K562 (cell line): Measurements from ENCODE around the gene FUT8. TPM values are rescaled to one million over a fixed set of nuclear protein-coding genes. Genes with fewer than 3 reads are reported as not detected.
A peak's percentile ranks its signal among the peaks of the same experiment; 100 is the strongest.

Experiments used
- ATAC-seq: fragments of 200-7000 bp; cut with Tn5 transposase; 3 replicates; pipeline ENCODE4 v1.9.1; 2020; ENCODE audit warnings: moderate library complexity
- BruUV-seq: library from RNA; stranded (reverse); fragments of 400-500 nt; replicated peaks from 2 replicates; lab custom pipeline; 2021; lab: Mats Ljungman, UMichigan
- CTCF ChIA-PET: fragments of 300-600 bp; formaldehyde crosslinking; extraction: SDS; loops from one replicate; lab custom pipeline; 2021; ENCODE audit warnings: low intra/inter-chr PET ratio; lab: Yijun Ruan, JAX
- POLR2A ChIA-PET: fragments of 300-600, 350-650 bp; sonication (Branson Sonifier 250); formaldehyde crosslinking; extraction: SDS; loops from one replicate; lab custom pipeline; 2021; ENCODE audit warnings: antibody characterized with exemption, inconsistent platforms; lab: Yijun Ruan, JAX
- DNase-seq, 4 experiments: peaks; one replicate each; pipeline versions ENCODE4 v3.0.0 to v3.0.0-alpha.2; 2011 to 2018; ENCODE audit warnings: low spot score in 3 of 4, mixed read lengths in 3 of 4; ENCODE audit errors: extremely low read depth in 1 of 4
- FAIRE-seq: peaks from 2 replicates; lab custom pipeline; 2011; peaks lifted over from hg19 to GRCh38; lab: Jason Lieb, UNC
- H2AFZ ChIP-seq: 2 replicates; pipeline ENCODE4 v1.6.0; 2011; ENCODE audit warnings: low read depth, low read length, control low read depth, inconsistent platforms
- H3K27ac ChIP-seq: fragments of 200-600 bp; 3 replicates; pipeline ENCODE4 v1.8.0; 2011; ENCODE audit warnings: low read depth, mild to moderate bottlenecking, control low read depth, inconsistent platforms, low read length, moderate library complexity, mixed read lengths; ENCODE audit errors: extremely low read depth
- H3K27me3 ChIP-seq, 2 experiments: fragments of 300-600 bp in 1 of 2; 2 replicates in 1 of 2; 3 replicates in 1 of 2; pipeline versions ENCODE4 v1.6.0 to v1.8.0; 2011; ENCODE audit warnings: inconsistent platforms in 2 of 2, low read length in 2 of 2, mild to moderate bottlenecking in 1 of 2, mixed read lengths in 1 of 2, moderate library complexity in 1 of 2; ENCODE audit not compliant: control insufficient read depth in 2 of 2, insufficient read depth in 2 of 2
- H3K36me3 ChIP-seq: fragments of 300-600 bp; 3 replicates; pipeline ENCODE4 v1.8.0; 2011; ENCODE audit warnings: mild to moderate bottlenecking, low read length, inconsistent platforms; ENCODE audit not compliant: control insufficient read depth, insufficient read depth
- H3K4me1 ChIP-seq, 2 experiments: fragments of 200-600 bp in 1 of 2; replicated peaks in 1 of 2; 2 replicates in 1 of 2; 3 replicates in 1 of 2; pipeline versions ENCODE4 v1.5.1 to v1.8.0; 2011; ENCODE audit warnings: inconsistent platforms in 2 of 2, low read length in 2 of 2, mild to moderate bottlenecking in 1 of 2, mixed read lengths in 1 of 2, moderate library complexity in 1 of 2; ENCODE audit not compliant: control insufficient read depth in 2 of 2, insufficient read depth in 2 of 2
- H3K4me2 ChIP-seq: 2 replicates; pipeline ENCODE4 v1.6.1; 2011; ENCODE audit warnings: low read length, control low read depth, inconsistent platforms, mixed read lengths; ENCODE audit not compliant: insufficient read depth
- H3K4me3 ChIP-seq: fragments of 200-600 bp; sonication (generic), shearing (Covaris generic); 2 replicates; pipeline ENCODE4 v1.5.1; 2016; ENCODE audit warnings: control low read depth, inconsistent platforms
- H3K79me2 ChIP-seq: fragments of 200-600 bp; 3 replicates; pipeline ENCODE4 v1.8.0; 2011; ENCODE audit warnings: low read length, inconsistent platforms; ENCODE audit not compliant: control insufficient read depth, insufficient read depth
- H3K9ac ChIP-seq, 2 experiments: 2 replicates each; pipeline versions ENCODE4 v1.6.0 to v1.6.1; 2011; ENCODE audit warnings: low read depth in 2 of 2, low read length in 2 of 2, control low read depth in 1 of 2, inconsistent platforms in 1 of 2, mild to moderate bottlenecking in 1 of 2, mixed read lengths in 1 of 2; ENCODE audit not compliant: insufficient read depth in 1 of 2
- H3K9me1 ChIP-seq: one replicate; pipeline ENCODE4 v1.6.0; 2011; ENCODE audit warnings: inconsistent platforms, mild to moderate bottlenecking, low read length, moderate library complexity; ENCODE audit not compliant: control insufficient read depth, insufficient read depth
- H3K9me3 ChIP-seq: replicated peaks from 2 replicates; pipeline ENCODE4 v1.5.1; 2011; ENCODE audit warnings: low read depth, low read length, inconsistent platforms; ENCODE audit not compliant: control insufficient read depth, insufficient read depth
- H4K20me1 ChIP-seq: replicated peaks from 2 replicates; pipeline ENCODE4 v1.6.1; 2011; ENCODE audit warnings: low read length, inconsistent platforms, mixed read lengths; ENCODE audit not compliant: control insufficient read depth, insufficient read depth
- FOXA3 ChIP-seq, 2 experiments: fragments of 450-650 bp in 1 of 2; sonication (generic) in 1 of 2; formaldehyde crosslinking; IDR thresholded peaks in 1 of 2; conservative IDR thresholded peaks in 1 of 2; 2 replicates each; pipeline versions ENCODE4 v1.4.0 to v1.8.0; 2020 to 2022; ENCODE audit warnings: mild to moderate bottlenecking in 2 of 2, missing genetic modification reagents in 1 of 2
- GABPB2 ChIP-seq: fragments of 250-450 bp; sonication (Bioruptor Pico); conservative IDR thresholded peaks from 2 replicates; pipeline ENCODE4 v1.5.1; 2021; ENCODE audit warnings: mild to moderate bottlenecking
- HNRNPH1 ChIP-seq: fragments of 200-400 bp; formaldehyde crosslinking; optimal IDR thresholded peaks from 2 replicates; pipeline ENCODE3; 2017; ENCODE audit warnings: low read depth, mild to moderate bottlenecking, low read length, moderate library complexity
- KDM1A ChIP-seq, 2 experiments: fragments of 450-650 bp; IDR thresholded peaks; 2 replicates each; pipeline ENCODE4 v1.6.1; 2016; ENCODE audit warnings: mild to moderate bottlenecking in 2 of 2
- MEF2D ChIP-seq: conservative IDR thresholded peaks from 2 replicates; pipeline ENCODE4 v1.6.1; 2016; ENCODE audit warnings: low read depth, missing genetic modification characterization, missing compliant biosample characterization
- NBN ChIP-seq: fragments of 450-650 bp; IDR thresholded peaks from 2 replicates; pipeline ENCODE4 v1.6.1; 2016; ENCODE audit warnings: low read depth, mild to moderate bottlenecking
- RBM17 ChIP-seq: fragments of 200-400 bp; formaldehyde crosslinking; IDR thresholded peaks from 2 replicates; pipeline ENCODE4 v1.6.1; 2017; ENCODE audit warnings: low read depth, mild to moderate bottlenecking, low read length, borderline replicate concordance
- RCOR1 ChIP-seq, 2 experiments: IDR thresholded peaks; 2 replicates each; pipeline ENCODE4 v1.6.1; 2012; ENCODE audit warnings: low read depth in 2 of 2, low read length in 2 of 2, borderline replicate concordance in 1 of 2, improper control_type of control experiment in 1 of 2
- SMARCE1 ChIP-seq: fragments of 450-650 bp; IDR thresholded peaks from 2 replicates; pipeline ENCODE4 v1.7.1; 2016; ENCODE audit warnings: mild to moderate bottlenecking
- TAF7 ChIP-seq: fragments of 450-650 bp; IDR thresholded peaks from 2 replicates; pipeline ENCODE4 v1.6.1; 2016; ENCODE audit warnings: missing genetic modification characterization, missing compliant biosample characterization
- TEAD4 ChIP-seq, 2 experiments: sonication (generic) in 1 of 2; formaldehyde crosslinking in 1 of 2; IDR thresholded peaks; 2 replicates each; pipeline versions ENCODE4 v1.6.1 to v1.8.0; 2012 to 2022; ENCODE audit warnings: borderline replicate concordance in 1 of 2, inconsistent platforms in 1 of 2, low read length in 1 of 2, mild to moderate bottlenecking in 1 of 2, missing genetic modification reagents in 1 of 2
- ZBTB17 ChIP-seq: fragments of 450-650 bp; formaldehyde crosslinking; IDR thresholded peaks from 2 replicates; pipeline ENCODE4 v1.4.0; 2020; ENCODE audit warnings: mild to moderate bottlenecking
- ZC3H4 ChIP-seq: sonication (generic); formaldehyde crosslinking; IDR thresholded peaks from 2 replicates; pipeline ENCODE4 v1.9.0; 2021; ENCODE audit warnings: missing genetic modification reagents, borderline replicate concordance
- ZNF79 ChIP-seq: fragments of 250-450 bp; sonication (Bioruptor Pico); IDR thresholded peaks from 2 replicates; pipeline ENCODE4 v1.4.0; 2020; ENCODE audit warnings: low read depth, mild to moderate bottlenecking, moderate library complexity
- WGBS: fragments of 100-300 bp; shearing (Covaris generic); methylation state at CpG from one replicate; pipeline ENCODE4 v1.1.6; 2016; ENCODE audit warnings: low coverage, mixed read lengths; ENCODE audit not compliant: insufficient coverage; ENCODE audit errors: missing lambda C conversion rate; 5-methylcytosine and 5-hydroxymethylcytosine counted together
- in situ Hi-C: fragments of 300-500 bp; cut with MboI; formaldehyde crosslinking; loops from 4 replicates; pipeline ENCODE4 v1.15.0; 2018; ENCODE audit warnings: inconsistent platforms, mixed read lengths
- intact Hi-C: fragments of 100-400 bp; cut with micrococcal nuclease; formaldehyde crosslinking; loops from 2 replicates; pipeline ENCODE4 v1.14.2; 2022
- polyA plus RNA-seq, 8 experiments: library from polyadenylated mRNA; depleted of rRNA in 4 of 8; stranded (reverse) in 5 of 8; unstranded in 3 of 8; fragments of >200 nt; fragmentation: Nextera tagmentation in 2 of 8; fragmentation: Illumina TruSeq in 1 of 8; extraction: Ambion mirVana in 2 of 8; extraction: Trizol in 1 of 8; gene quantifications; 2 replicates each; pipeline versions ENCODE4 v1.2.1 to v1.2.3, GENCODE V29; 2011 to 2014; ENCODE audit warnings: inconsistent platforms in 1 of 8, missing spikeins in 1 of 8
- total RNA-seq, 7 experiments: library from RNA; depleted of rRNA in 6 of 7; stranded (reverse); fragments of >200 nt in 6 of 7; fragmentation: Illumina TruSeq in 2 of 7; extraction: Trizol in 2 of 7; gene quantifications; 2 replicates each; pipeline versions ENCODE4 v1.2.1 to v1.2.3, GENCODE V29; 2011 to 2021; ENCODE audit warnings: low replicate concordance in 1 of 7
- TF ChIP-seq, protein P1 (sequence below): fragments of 450-650 bp; formaldehyde crosslinking; IDR thresholded peaks from 2 replicates; pipeline ENCODE4 v1.4.0; 2022; ENCODE audit warnings: missing genetic modification characterization
- TF ChIP-seq, protein P2 (sequence below): fragments of 450-650 bp; IDR thresholded peaks from 2 replicates; pipeline ENCODE4 v1.6.1; 2016; ENCODE audit warnings: low read depth, mild to moderate bottlenecking, moderate library complexity
- TF ChIP-seq, protein P3 (sequence below): sonication (generic); IDR thresholded peaks from 2 replicates; pipeline ENCODE4 v1.6.1; 2016

FUT8 gene
- total and polyA plus RNA-seq, 9 of the 15 experiments (the other 6 are each of a cell fraction or from before 2014, with no cell fraction given), result 4.1 to 15.2 (median 7.8) TPM

DNA sequence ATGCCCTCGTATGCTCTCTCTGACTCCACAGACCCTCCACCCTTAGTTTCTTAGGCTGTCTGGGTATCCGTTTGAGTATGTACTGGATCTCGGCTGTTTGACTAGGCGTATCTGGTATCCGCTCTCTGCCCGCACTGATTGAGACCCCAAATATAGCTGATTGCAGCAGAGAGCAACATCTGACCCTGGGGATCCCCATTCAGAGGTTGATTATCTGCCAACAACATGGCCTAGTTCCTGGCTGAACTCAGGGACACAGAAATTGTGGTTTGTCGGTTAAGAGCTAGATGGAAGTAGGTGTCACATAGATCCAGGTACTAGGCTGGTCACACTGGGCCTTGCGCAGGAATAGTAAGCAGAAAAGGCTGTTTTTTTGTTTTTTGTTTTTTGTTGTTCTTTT lies 359.9 kb downstream of the FUT8 start (continued):
- TF ChIP-seq, protein P1, sequence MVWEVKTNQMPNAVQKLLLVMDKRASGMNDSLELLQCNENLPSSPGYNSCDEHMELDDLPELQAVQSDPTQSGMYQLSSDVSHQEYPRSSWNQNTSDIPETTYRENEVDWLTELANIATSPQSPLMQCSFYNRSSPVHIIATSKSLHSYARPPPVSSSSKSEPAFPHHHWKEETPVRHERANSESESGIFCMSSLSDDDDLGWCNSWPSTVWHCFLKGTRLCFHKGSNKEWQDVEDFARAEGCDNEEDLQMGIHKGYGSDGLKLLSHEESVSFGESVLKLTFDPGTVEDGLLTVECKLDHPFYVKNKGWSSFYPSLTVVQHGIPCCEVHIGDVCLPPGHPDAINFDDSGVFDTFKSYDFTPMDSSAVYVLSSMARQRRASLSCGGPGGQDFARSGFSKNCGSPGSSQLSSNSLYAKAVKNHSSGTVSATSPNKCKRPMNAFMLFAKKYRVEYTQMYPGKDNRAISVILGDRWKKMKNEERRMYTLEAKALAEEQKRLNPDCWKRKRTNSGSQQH, result no peak
- TF ChIP-seq GABPB2 (CRISPR knock-in tag) (no peak), RBM17 (no peak), ZBTB17 (CRISPR knock-in tag) (no peak), ZC3H4 (CRISPR knock-in tag) (no peak), TAF7 (tag) (no peak), MEF2D (no peak)

DNA sequence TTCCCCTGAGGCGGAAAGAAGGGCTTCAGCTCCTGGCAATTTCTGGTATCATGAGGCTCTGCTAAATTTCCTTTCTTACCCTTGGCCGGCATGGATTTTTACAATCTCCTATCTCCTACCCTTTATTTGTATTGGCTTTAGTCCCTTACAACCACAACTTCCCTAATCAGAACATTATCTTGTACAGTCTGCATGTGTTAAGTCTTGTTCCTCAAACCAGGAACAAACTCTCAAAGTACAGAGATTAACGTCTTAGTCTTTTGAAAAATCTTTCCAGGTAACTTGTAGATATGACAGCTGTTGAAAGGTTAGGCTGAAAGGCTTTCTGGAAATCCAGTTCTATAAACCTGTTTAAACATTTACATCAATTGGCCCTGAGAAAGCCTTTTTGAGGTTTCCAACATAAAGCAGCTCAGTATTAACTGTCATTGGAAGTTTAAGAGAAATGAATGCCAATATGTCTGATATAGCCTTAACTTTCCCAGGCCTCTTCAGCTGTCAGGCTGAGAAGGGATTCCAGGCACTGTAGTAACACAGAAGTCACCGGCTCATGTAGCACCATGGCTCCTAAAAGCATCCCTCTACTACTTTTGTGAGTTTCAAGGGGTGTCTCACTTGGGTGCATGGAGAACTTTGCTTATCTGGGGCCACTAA lies 360.5 kb downstream of the FUT8 start:
- Histone ChIP-seq H3K4me3 (no peak overlapping the region), H3K27ac (no peak overlapping the region), H3K9me1 (no peaks in the 10 kb centered on the region), H3K79me2 (no peaks in the 10 kb centered on the region), H4K20me1 (no peaks in the 10 kb centered on the region), H3K4me1 (0 out of 5 replicates have a peak, but pooled peaks cover 0 to 4% of the 10 kb centered on the region in 2 experiments), H2AFZ (no peak overlapping the region), H3K4me2 (no peak overlapping the region), H3K27me3 (peaks cover 0 to 3% of the 10 kb centered on the region in 2 experiments; a peak in 1 of 5 replicates), H3K9ac (no peak overlapping the region), H3K9me3 (no peaks in the 10 kb centered on the region), H3K36me3 (no peaks in the 10 kb centered on the region)
- DNase-seq, result no peak
- BruUV-seq, result no TSS peak
- ChIA-PET POLR2A (interaction anchor here (0.7 kb wide), 1 partner anchor 1063 kb away, joined by 3 read pairs; no protein-coding TSS in a partner anchor), CTCF (no interaction called here)
- FAIRE-seq, result no peak
- TF ChIP-seq, protein P2, sequence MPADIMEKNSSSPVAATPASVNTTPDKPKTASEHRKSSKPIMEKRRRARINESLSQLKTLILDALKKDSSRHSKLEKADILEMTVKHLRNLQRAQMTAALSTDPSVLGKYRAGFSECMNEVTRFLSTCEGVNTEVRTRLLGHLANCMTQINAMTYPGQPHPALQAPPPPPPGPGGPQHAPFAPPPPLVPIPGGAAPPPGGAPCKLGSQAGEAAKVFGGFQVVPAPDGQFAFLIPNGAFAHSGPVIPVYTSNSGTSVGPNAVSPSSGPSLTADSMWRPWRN, result 0 out of 2 replicates have a peak, but pooled peaks have one; percentile 12
- TF ChIP-seq TEAD4 (IDR thresholded peaks at IDR 0.05; ENCODE audit: low read length) (peak; percentile 16; the same call in 1 of the 2 replicates), TEAD4 (CRISPR knock-in tag; IDR thresholded peaks at IDR 0.05; ENCODE audit: borderline replicate concordance) (no peak), HNRNPH1 (no peak), SMARCE1 (peak; percentile 32; the same call in 1 of the 2 replicates), KDM1A (IDR thresholded peaks at IDR 0.05) (peak in 1 of 2 experiments; percentile 35; a peak in 1 of 4 replicates), RCOR1 (IDR thresholded peaks at IDR 0.05; ENCODE audit: borderline replicate concordance in 1 of 2, low read depth in 2 of 2, low read length in 2 of 2) (peak in 1 of 2 experiments; percentile 86; a peak in 3 of 4 replicates), NBN (no peak), ZNF79 (peak; percentile 87), FOXA3 (CRISPR knock-in tag; conservative IDR thresholded peaks at IDR 0.05 in 1 of 2, IDR thresholded peaks at IDR 0.05 in 1 of 2) (peak in 1 of 2 experiments; percentile 96; a peak in 2 of 4 replicates)
- TF ChIP-seq, protein P3, sequence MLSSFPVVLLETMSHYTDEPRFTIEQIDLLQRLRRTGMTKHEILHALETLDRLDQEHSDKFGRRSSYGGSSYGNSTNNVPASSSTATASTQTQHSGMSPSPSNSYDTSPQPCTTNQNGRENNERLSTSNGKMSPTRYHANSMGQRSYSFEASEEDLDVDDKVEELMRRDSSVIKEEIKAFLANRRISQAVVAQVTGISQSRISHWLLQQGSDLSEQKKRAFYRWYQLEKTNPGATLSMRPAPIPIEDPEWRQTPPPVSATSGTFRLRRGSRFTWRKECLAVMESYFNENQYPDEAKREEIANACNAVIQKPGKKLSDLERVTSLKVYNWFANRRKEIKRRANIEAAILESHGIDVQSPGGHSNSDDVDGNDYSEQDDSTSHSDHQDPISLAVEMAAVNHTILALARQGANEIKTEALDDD, result peak; percentile 50; the same call in 1 of the 2 replicates
- no peak for ATAC-seq
- in situ Hi-C loops, result no loop called here
- 0% methylated on average over 4 of the region's 4 CpGs for WGBS
- intact Hi-C loops, result no loop called here
